ENCODE measurements around the gene NPHP3. TPM values are rescaled to one million over a fixed set of nuclear protein-coding genes. Genes with fewer than 3 reads are reported as not detected.
A peak's percentile ranks its signal among the peaks of the same experiment; 100 is the strongest.
"Not testable (repeated sequence)": the region's sequence is repeated elsewhere in the genome, so short reads cannot be mapped to it uniquely, and the experiment has no call there.

The NPHP3 gene
- 10.1 and 11.3 TPM in 2 replicates for total RNA-seq

DNA sequence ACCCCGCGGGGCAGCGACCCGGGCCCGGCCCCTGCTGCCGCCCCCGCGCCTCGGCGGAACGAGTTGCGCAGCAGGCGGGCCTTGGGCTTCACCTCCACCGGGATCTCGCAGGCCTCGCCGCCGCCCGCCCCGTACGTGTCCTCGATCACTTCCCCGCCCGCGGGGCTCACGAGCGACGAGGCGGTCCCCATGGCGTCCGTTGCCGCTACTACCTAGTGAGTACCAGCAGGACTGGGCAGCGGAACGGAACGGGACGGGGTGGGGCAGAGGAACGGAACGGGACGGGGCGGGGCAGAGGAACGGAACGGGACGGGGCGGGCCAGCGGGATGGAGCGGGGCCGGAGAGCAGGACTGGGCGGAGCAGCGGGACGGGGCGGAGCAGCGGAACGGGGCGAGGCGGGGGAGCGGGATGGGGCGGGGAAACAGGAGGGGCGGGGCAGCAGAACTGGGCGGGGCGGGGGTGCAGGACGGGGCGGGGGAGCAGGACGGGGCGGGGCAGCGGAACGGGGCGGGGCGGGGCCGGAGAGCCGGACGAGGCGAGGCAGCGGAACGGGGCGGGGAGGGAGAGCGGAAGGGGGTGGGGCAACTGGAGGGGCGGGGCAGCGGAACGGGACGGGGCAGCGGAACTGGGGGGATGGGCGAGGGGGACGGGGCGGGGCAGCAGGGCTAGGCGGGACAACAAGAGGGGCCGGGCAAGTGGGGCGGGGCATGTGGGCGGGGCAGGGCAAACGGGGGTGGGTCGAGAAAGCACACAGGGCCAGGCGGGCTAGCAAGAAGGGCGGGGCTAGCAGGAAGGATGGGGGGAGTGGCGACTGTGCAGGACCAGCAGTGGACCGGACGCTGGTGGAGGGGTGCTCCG, at the start of gene NPHP3:
TSS of gene NPHP3 (minus strand) at position 245 of the 859 bp plus-strand sequence. CDS start at position 191, 54 bp downstream.
- DNase-seq (ENCODE audit: low read depth) (peak; percentile 81), FAIRE-seq (no peak)
- Histone ChIP-seq H3K4me3 (ENCODE audit: low read depth, low read length) (peak within 1 kb of the TSS; percentile 74), H3K27me3 (ENCODE audit: control insufficient read depth, insufficient read depth, low read length) (no peaks in the 10 kb centered on the region), H3K36me3 (ENCODE audit: control insufficient read depth, insufficient read depth, low read length) (no peaks in the 10 kb centered on the region)
- TF ChIP-seq, protein P1, sequence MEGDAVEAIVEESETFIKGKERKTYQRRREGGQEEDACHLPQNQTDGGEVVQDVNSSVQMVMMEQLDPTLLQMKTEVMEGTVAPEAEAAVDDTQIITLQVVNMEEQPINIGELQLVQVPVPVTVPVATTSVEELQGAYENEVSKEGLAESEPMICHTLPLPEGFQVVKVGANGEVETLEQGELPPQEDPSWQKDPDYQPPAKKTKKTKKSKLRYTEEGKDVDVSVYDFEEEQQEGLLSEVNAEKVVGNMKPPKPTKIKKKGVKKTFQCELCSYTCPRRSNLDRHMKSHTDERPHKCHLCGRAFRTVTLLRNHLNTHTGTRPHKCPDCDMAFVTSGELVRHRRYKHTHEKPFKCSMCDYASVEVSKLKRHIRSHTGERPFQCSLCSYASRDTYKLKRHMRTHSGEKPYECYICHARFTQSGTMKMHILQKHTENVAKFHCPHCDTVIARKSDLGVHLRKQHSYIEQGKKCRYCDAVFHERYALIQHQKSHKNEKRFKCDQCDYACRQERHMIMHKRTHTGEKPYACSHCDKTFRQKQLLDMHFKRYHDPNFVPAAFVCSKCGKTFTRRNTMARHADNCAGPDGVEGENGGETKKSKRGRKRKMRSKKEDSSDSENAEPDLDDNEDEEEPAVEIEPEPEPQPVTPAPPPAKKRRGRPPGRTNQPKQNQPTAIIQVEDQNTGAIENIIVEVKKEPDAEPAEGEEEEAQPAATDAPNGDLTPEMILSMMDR (IDR thresholded peaks at IDR 0.05; ENCODE audit: insufficient read depth, low read length, severe bottlenecking), result no peak

- no peaks in the 10 kb centered on the region for H3K36me3 ChIP-seq (ENCODE audit: control insufficient read depth, insufficient read depth, low read length)
- DNase-seq (ENCODE audit: low read depth), result no peak
- no peak overlapping the region for H3K4me3 ChIP-seq (ENCODE audit: low read depth, low read length)
- H3K27me3 ChIP-seq (ENCODE audit: control insufficient read depth, insufficient read depth, low read length), result no peaks in the 10 kb centered on the region
- TF ChIP-seq, protein P1 (IDR thresholded peaks at IDR 0.05; ENCODE audit: insufficient read depth, low read length, severe bottlenecking), result no peak
- FAIRE-seq, result no peak
Observed at GRCh38 chr3:132758740-132759139, 36.5 kb upstream of the NPHP3 start.

DNA sequence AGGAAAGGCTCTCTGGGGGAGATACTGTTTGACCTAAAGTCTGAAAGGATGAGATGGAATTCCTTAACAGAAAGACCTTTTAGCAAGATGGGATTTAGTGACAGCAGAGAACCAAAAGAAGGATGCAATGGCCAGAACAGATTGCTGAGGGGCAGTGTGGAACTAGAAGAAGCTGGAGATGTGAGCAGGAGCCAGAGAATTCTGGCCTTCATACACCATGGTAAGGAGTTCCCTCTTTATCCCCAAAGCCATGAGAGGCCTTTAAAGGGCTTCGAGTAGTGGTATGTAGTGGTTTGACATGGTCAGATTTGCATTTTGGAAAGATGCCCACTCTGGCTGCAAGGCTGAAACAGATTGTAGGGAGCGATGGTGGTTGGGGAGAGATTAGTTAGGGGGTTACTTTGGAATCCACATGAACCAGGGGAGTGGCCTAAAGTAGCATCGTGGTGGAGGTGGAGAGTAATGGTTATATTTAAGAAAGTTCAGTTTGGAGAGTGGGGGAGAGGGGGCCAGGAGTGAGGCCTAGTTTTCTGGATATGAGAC, 34.0 kb upstream of the NPHP3 start:
- Histone ChIP-seq H3K36me3 (ENCODE audit: control insufficient read depth, insufficient read depth, low read length) (no peaks in the 10 kb centered on the region), H3K4me3 (ENCODE audit: low read depth, low read length) (no peak overlapping the region), H3K27me3 (ENCODE audit: control insufficient read depth, insufficient read depth, low read length) (no peaks in the 10 kb centered on the region)
- FAIRE-seq, result no peak
- TF ChIP-seq, protein P1 (IDR thresholded peaks at IDR 0.05; ENCODE audit: insufficient read depth, low read length, severe bottlenecking), result no peak
- no peak for DNase-seq (ENCODE audit: low read depth)

- FAIRE-seq, result no peak
- TF ChIP-seq, protein P1 (IDR thresholded peaks at IDR 0.05; ENCODE audit: insufficient read depth, low read length, severe bottlenecking), result no peak
- DNase-seq (ENCODE audit: low read depth), result peak; percentile 13
- Histone ChIP-seq H3K36me3 (ENCODE audit: control insufficient read depth, insufficient read depth, low read length) (no peaks in the 10 kb centered on the region), H3K4me3 (ENCODE audit: low read depth, low read length) (no peak overlapping the region), H3K27me3 (ENCODE audit: control insufficient read depth, insufficient read depth, low read length) (no peaks in the 10 kb centered on the region)
Observed at GRCh38 chr3:132753946-132754345, 31.7 kb upstream of the NPHP3 start.

DNA sequence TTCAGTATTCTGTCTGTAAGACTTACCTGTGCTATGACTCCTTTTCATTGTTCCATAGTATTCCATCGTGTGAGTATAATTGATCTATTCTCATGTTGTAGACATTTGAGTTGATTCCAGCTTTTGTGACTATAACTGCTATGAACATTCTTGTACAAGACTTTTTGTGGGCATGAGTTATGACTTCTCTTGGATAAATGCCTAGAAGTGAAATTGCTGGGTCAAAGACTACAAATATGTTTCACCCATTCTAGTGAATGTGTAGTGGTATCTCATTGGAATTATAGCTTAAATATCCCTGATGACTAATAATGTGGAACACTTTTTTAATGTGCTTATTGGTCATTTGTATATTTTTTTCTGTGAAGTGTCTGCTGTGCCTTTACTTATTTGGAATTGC, 27.6 kb upstream of the NPHP3 start:
- H3K4me3 ChIP-seq (ENCODE audit: low read depth, low read length), result no peak overlapping the region
- no peaks in the 10 kb centered on the region for H3K36me3 ChIP-seq (ENCODE audit: control insufficient read depth, insufficient read depth, low read length)
- H3K27me3 ChIP-seq (ENCODE audit: control insufficient read depth, insufficient read depth, low read length), result no peaks in the 10 kb centered on the region
- TF ChIP-seq, protein P1 (IDR thresholded peaks at IDR 0.05; ENCODE audit: insufficient read depth, low read length, severe bottlenecking), result no peak
- FAIRE-seq, result no peak
- no peak for DNase-seq (ENCODE audit: low read depth)

DNA sequence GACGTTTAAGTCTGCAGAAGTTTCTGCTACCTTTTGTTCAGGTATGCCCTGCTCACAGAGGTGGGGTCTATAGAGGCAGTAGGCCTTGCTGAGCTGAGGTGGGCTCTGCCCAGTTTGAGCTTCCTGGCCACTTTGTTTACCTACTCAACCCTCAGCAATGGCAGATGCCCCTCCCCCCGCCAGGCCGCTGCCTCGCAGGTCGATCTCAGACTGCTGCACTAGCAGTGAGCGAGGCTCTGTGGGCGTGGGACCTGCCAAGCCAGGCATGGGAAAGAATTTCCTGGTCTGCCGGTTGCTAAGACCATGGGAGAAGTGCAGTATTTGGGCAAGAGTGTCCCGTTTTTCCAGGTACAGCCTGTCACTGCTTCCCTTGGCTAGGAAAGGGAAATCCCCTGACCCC, 24.5 kb upstream of the NPHP3 start:
- FAIRE-seq; DNase-seq (ENCODE audit: low read depth); H3K4me3 ChIP-seq (ENCODE audit: low read depth, low read length); H3K36me3 ChIP-seq (ENCODE audit: control insufficient read depth, insufficient read depth, low read length); H3K27me3 ChIP-seq (ENCODE audit: control insufficient read depth, insufficient read depth, low read length): not testable (repeated sequence)

All from bronchial epithelial cell (primary cell).